Sciatic nerve (tissue), 2 donors: ENCODE results near the gene CIAO2B. TPM values are rescaled to one million over a fixed set of nuclear protein-coding genes. Genes with fewer than 3 reads are reported as not detected.
"Not testable (repeated sequence)": the region's sequence is repeated elsewhere in the genome, so short reads cannot be mapped to it uniquely, and the experiment has no call there.

Experiments used
- ATAC-seq: fragments of 200-7000 bp; cut with Tn5 transposase; one replicate; pipeline ENCODE4 v1.9.1; 2020; ENCODE audit warnings: mild to moderate bottlenecking, moderate library complexity
- DNase-seq: peaks from one replicate; pipeline ENCODE4 v3.0.0-alpha.2; 2020; ENCODE audit warnings: low spot score
- intact Hi-C: fragments of 100-400 bp; cut with DNase I; formaldehyde crosslinking; loops from one replicate; pipeline ENCODE4 v1.14.2; 2022
- total RNA-seq: library from RNA; stranded (reverse); fragmentation: NEBNext Ultra II Directional; extraction: Animal tissue kit (Norgen Biotek cat#: 25700); gene quantifications from one replicate; pipeline ENCODE4 v1.2.1, GENCODE V29; 2021
- donor health status: DM: no; HTN: no; CAD: no.
- donor health status: DM: no; HTN: no; CAD: no.

Gene CIAO2B
- total RNA-seq, 1 donor from 2014 or later, result 69.7 TPM

- no peak for ATAC-seq
- intact Hi-C loops, result no loop called here
- no peak for DNase-seq
These were observed 24.9 kb upstream of the CIAO2B start for GRCh38 chr16:66958857-66959703.

- intact Hi-C loops, ATAC-seq, DNase-seq: not testable (repeated sequence)
These were observed 21.9 kb upstream of the CIAO2B start for GRCh38 chr16:66956154-66956457.

DNA sequence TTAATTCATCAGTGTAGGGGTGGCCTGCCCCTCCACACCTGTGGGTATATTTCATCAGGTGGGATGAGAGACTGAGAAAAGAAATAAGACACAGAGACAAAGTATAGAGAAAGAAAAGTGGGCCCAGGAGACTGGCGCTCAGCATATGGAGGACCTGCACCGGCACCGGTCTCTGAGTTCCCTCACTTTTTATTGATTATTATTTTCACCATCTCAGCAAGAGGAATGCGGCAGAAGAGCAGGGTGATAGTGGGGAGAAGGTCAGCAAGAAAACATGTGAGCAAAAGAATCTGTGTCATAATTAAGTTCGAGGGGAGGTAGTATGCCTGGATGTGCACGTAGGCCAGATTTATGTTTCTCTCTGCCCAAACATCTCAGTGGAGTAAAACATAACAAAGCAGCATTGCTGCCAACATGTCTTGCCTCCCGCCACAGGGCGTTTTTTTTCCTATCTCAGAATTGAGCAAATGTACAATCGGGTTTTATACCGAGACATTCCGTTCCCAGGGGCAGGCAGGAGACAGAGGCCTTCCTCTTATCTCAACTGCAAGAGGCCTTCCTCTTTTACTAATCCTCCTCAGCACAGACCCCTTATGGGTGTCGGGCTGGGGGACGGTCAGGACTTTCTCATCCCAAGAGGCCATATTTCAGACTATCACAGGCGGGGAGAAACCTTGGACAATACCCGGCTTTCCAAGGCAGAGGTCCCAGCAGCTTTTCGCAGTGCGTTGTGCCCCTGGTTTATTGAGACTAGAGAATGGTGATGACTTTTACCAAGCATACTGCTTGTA is 21.4 kb upstream of the CIAO2B start:
- ATAC-seq, DNase-seq, intact Hi-C loops: not testable (repeated sequence)

GRCh38 chr16:66954097-66954659 is 20.0 kb upstream of the CIAO2B start:
- intact Hi-C loops, result no loop called here
- ATAC-seq, result peak; percentile 78
- peak; percentile 84 for DNase-seq

GRCh38 chr16:66953462-66954096 is 19.4 kb upstream of the CIAO2B start:
- intact Hi-C loops, result no loop called here
- DNase-seq (no peak), ATAC-seq (no peak)

DNA sequence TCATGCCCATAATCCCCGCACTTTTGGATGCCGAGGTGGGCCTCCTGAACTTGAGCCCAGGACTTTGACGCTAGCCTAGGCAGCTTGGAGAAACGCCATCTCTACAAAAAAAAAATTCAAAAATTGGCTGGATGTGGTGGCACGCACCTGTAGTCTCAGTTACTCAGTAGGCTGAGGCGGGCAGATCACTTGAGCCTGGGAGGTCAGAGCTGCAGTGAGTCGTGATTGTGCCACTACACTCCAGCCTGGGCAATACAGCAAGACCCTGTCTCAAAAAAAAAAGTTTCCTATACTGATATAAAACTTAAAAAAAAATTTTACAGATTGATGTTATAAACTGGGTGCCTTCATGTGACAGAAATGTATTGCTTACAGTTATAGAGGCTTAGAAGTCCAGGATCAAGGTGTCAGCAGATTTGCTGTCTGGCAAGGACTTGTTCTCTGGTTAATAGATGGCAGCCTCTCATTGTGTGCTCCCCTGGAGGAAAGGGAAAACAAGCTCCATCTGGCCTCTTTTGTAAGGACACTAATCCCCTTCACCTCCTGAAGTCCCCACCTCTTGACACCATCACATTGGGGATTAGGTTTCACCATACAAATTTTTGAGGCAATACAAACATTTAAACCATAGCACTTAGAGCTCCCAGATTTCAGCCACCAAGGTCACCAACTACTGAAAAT is 18.4 kb upstream of the CIAO2B start:
- intact Hi-C loops, result no loop called here
- no peak for DNase-seq
- ATAC-seq, result no peak

GRCh38 chr16:66950971-66951790 is 17.0 kb upstream of the CIAO2B start:
- DNase-seq (no peak), ATAC-seq (no peak)
- intact Hi-C loops, result no loop called here

GRCh38 chr16:66950437-66950836 is 16.2 kb upstream of the CIAO2B start:
- no peak for ATAC-seq
- no peak for DNase-seq
- intact Hi-C loops, result no loop called here

- ATAC-seq (no peak), DNase-seq (no peak)
- intact Hi-C loops, result no loop called here
These were observed 15.3 kb upstream of the CIAO2B start for GRCh38 chr16:66949472-66949871.

DNA sequence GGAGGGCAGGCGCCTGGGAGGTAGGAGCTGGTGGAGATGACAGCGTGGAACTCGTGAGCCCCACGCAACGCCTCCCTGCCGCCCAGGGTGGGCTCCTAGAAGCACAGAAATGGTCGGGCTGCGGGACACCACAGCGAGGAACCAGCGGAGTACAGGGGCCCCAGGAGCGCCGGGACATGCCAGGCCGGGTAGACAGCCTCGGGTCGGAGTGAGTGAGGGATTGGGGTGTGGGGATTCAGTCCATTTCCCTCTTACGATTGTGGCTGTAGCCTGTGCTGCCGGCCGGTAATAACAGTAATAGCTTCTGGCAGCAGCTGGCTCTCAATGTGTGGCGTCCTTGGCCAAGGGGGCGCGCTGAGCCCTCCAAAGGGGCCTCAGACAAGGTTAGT is 14.6 kb upstream of the CIAO2B start:
- ATAC-seq (peak; percentile 20), DNase-seq (no peak)
- intact Hi-C loops, result no loop called here

DNA sequence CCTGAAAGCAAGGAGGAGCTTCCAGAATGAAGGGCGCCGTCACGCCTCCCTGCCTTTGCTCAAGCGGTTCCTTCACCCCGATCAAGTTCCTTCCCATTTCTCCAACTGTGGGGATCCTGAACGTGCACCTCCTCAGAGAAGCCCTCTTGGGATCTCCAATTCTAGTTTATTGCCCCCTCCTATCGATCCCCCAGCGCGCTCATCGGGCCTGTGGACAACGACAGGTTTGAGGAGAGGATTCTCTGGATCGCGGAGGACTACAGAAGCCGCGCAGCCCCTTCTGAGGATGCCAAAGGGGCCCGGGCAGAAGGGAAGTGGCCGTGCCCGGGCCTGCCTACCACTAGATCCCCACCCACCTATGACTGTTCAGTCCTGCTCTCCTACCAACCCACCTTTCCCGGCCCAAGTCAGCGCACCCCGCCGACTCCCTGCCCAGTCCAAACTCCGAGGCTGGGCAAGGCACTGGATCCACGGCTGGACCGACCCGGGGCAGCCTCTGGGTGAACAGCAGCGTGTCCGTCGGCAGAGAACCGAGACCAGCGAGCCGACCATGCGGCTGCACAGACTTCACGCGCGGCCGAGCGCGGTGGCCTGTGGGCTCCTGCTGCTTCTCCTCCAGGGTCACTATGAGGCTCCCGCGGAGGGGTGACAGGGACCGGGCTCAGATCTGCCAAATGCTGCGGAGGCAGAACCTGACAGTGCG is 14.1 kb upstream of the CIAO2B start:
- intact Hi-C loops, result no loop called here
- no peak for DNase-seq
- peak; percentile 45 for ATAC-seq

DNA sequence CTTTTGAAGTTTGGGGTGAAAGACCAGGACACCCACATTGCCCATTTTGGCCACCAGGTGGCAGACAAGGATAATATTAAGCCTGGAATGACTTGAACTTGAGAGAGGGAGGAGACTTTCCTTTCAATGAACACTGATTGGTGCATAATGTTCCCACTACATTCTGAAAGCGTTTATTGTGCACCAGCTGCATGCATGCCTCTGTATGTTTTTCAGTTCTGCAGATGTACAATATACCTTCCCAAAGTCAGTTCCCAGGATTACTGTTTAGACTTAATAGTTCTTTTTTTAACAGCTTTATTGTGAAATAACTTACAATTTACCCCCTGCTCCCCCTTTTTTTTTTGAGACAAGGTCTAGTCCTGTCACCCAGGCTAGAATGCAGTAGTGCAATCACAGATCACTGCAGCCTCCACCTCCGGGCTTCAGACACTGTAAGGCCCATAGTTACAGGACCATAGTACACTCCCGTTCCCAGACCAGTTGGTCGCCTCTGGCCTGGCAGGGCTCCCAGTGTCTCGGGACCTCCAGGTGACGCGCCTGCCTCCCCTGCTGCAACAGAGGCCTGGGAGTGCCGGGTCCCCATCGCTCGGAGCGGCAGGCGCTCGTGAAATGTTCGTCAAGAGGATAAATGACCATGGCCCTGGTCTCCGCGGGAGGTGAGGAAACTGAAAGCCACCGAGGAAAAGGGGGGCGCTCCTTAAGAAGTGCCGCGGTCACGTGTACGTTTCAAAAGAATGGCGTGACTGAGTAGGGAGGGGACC is 13.3 kb upstream of the CIAO2B start:
- ATAC-seq (peak; percentile 81), DNase-seq (peak; percentile 89)
- intact Hi-C loops, result no loop called here

- DNase-seq (no peak), ATAC-seq (no peak)
- intact Hi-C loops, result no loop called here
These were observed 12.7 kb upstream of the CIAO2B start for GRCh38 chr16:66946974-66947301.

DNA sequence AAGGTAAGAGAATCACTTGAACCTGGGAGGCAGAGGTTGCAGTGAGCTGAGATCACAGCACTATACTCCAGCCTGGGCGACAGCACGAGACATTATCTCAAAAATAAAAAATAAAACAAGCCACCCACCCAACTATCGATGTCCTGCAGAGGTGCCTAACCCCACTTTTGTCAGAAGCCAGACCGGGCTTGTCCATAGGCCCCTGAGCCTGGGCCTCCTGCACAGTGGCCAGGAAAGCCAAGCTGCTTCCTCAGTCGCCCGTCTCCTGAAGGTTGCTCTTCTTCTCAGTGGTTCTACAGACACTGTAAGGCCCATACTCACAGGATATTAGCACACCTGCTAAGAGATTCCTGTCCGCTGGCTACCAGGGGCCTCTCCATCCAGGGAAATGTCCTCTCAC is 12.3 kb upstream of the CIAO2B start:
- DNase-seq (no peak), ATAC-seq (no peak)
- intact Hi-C loops, result no loop called here

- no peak for ATAC-seq
- intact Hi-C loops, result no loop called here
These were observed 11.7 kb upstream of the CIAO2B start for GRCh38 chr16:66945939-66946338.

DNA sequence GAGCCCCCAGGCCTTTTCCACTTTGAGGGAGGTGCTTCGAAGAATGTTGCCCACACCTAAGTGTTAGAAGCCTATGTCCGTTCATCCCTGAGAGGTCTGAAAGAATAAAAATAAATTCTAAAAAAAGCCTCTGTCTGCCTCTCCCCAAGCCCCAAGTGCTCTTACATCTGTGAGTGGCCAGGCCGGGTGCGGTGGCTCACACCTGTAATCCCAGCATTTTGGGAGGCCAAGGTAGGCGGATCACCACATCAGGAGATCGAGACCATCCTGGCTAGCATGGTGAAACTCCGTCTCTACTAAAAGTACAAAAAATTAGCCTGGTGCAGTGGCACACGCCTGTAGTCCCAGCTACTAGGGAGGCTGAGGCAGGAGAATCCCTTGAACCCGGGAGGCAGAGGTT is 10.8 kb upstream of the CIAO2B start:
- ATAC-seq, intact Hi-C loops, DNase-seq: not testable (repeated sequence)

More at GRCh38 chr16:66945939-66946338, 11.7 kb upstream of the CIAO2B start:
- no peak for DNase-seq

- intact Hi-C loops, result no loop called here
- no peak for DNase-seq
- ATAC-seq, result no peak
These were observed 9.8 kb upstream of the CIAO2B start for GRCh38 chr16:66944054-66944441.
